HG03095 (cell line): ENCODE measurements around the gene PIGS.
"Not testable (repeated sequence)": the region's sequence is repeated elsewhere in the genome, so short reads cannot be mapped to it uniquely, and the experiment has no call there.

Source experiments
- ATAC-seq: cut with Tn5 transposase; IDR thresholded peaks from one replicate; pipeline ENCODE4 v1.9.1; 2021; ENCODE audit warnings: moderate library complexity; ENCODE audit not compliant: unreplicated experiment

The PIGS gene

GRCh38 chr17:28532050-28532960 is 39.0 kb downstream of the PIGS start:
- no peak for ATAC-seq

GRCh38 chr17:28530926-28531325 is 40.4 kb downstream of the PIGS start:
- ATAC-seq, result no peak

- no peak for ATAC-seq
Measured at GRCh38 chr17:28530250-28530649, 41.1 kb downstream of the PIGS start.

- ATAC-seq, result no peak
Measured at GRCh38 chr17:28529013-28529400, 42.3 kb downstream of the PIGS start.

GRCh38 chr17:28528327-28529012 is 42.9 kb downstream of the PIGS start:
- ATAC-seq, result no peak

GRCh38 chr17:28527859-28528258 is 43.5 kb downstream of the PIGS start:
- ATAC-seq, result no peak

- no peak for ATAC-seq
Measured at GRCh38 chr17:28527181-28527681, 44.1 kb downstream of the PIGS start.

- no peak for ATAC-seq
Measured at GRCh38 chr17:28526381-28526780, 44.9 kb downstream of the PIGS start.

GRCh38 chr17:28524476-28525424 is 46.6 kb downstream of the PIGS start:
- no peak for ATAC-seq

GRCh38 chr17:28523876-28524275 is 47.4 kb downstream of the PIGS start:
- ATAC-seq, result no peak

GRCh38 chr17:28523186-28523585 is 48.1 kb downstream of the PIGS start:
- no peak for ATAC-seq

- ATAC-seq, result not testable (repeated sequence)
Measured at GRCh38 chr17:28522281-28522680, 49.0 kb downstream of the PIGS start.

- no peak for ATAC-seq
Measured at GRCh38 chr17:28521311-28522085, 49.8 kb downstream of the PIGS start.

- no peak for ATAC-seq
Measured at GRCh38 chr17:28520687-28521086, 50.6 kb downstream of the PIGS start.

GRCh38 chr17:28519236-28519635 is 52.1 kb downstream of the PIGS start:
- ATAC-seq, result no peak

- ATAC-seq, result no peak
Measured at GRCh38 chr17:28518578-28518977, 52.7 kb downstream of the PIGS start.

GRCh38 chr17:28518132-28518531 is 53.2 kb downstream of the PIGS start:
- no peak for ATAC-seq

GRCh38 chr17:28515518-28515917 is 55.8 kb downstream of the PIGS start:
- ATAC-seq, result no peak

GRCh38 chr17:28514561-28515002 is 56.7 kb downstream of the PIGS start:
- ATAC-seq, result no peak

GRCh38 chr17:28513476-28513875 is 57.8 kb downstream of the PIGS start:
- no peak for ATAC-seq
